M059J (cell line): ENCODE data around the gene HADHB. TPM values are rescaled to one million over a fixed set of nuclear protein-coding genes. Genes with fewer than 3 reads are reported as not detected.

Experiments
- DNase-seq: peaks from one replicate; pipeline ENCODE4 v3.0.0-alpha.2; 2012; ENCODE audit warnings: low read depth
- total RNA-seq: library from RNA; depleted of rRNA; stranded (reverse); fragments of >200 nt; shearing (Covaris generic); gene quantifications from 2 replicates; pipeline ENCODE4 v1.2.3, GENCODE V29; 2014; rRNA removed

The HADHB gene
- total RNA-seq = 55.6 and 83.1 TPM in 2 replicates

- peak; percentile 89 for DNase-seq
Observed at GRCh38 chr2:26244309-26245230, at the start of gene HADHB, which contains the start of gene HADHA. TSS of gene HADHB (plus strand) at chr2:26244939. CDS start at chr2:26254255, 9,316 bp downstream. TSS of gene HADHA (minus strand) at chr2:26244632. CDS start at chr2:26244596, 36 bp downstream.

GRCh38 chr2:26195040-26195984 lies 49.4 kb upstream of the HADHB start:
- no peak for DNase-seq

GRCh38 chr2:26196683-26197418 lies 47.9 kb upstream of the HADHB start:
- DNase-seq = peak; percentile 15

GRCh38 chr2:26197516-26197915 lies 47.2 kb upstream of the HADHB start:
- DNase-seq = no peak

- DNase-seq = no peak
Observed at GRCh38 chr2:26202981-26203490, 41.7 kb upstream of the HADHB start.

GRCh38 chr2:26203906-26204305 lies 40.8 kb upstream of the HADHB start:
- DNase-seq = no peak

GRCh38 chr2:26212011-26212410 lies 32.7 kb upstream of the HADHB start:
- DNase-seq = no peak

GRCh38 chr2:26214759-26215158 lies 30.0 kb upstream of the HADHB start:
- DNase-seq = no peak

- no peak for DNase-seq
Observed at GRCh38 chr2:26215833-26216232, 28.9 kb upstream of the HADHB start.

- no peak for DNase-seq
Observed at GRCh38 chr2:26216587-26216986, 28.2 kb upstream of the HADHB start.

GRCh38 chr2:26217720-26218119 lies 27.0 kb upstream of the HADHB start:
- DNase-seq = no peak

GRCh38 chr2:26223018-26223417 lies 21.7 kb upstream of the HADHB start:
- DNase-seq = no peak

- no peak for DNase-seq
Observed at GRCh38 chr2:26224095-26224494, 20.6 kb upstream of the HADHB start.

GRCh38 chr2:26229595-26229994 lies 15.1 kb upstream of the HADHB start:
- no peak for DNase-seq

- no peak for DNase-seq
Observed at GRCh38 chr2:26230806-26231205, 13.9 kb upstream of the HADHB start.

- no peak for DNase-seq
Observed at GRCh38 chr2:26235089-26235488, 9.7 kb upstream of the HADHB start.

- no peak for DNase-seq
Observed at GRCh38 chr2:26237868-26238267, 6.9 kb upstream of the HADHB start.

GRCh38 chr2:26238311-26238958 lies 6.3 kb upstream of the HADHB start:
- peak; percentile 15 for DNase-seq

- DNase-seq = no peak
Observed at GRCh38 chr2:26241928-26242436, 2.8 kb upstream of the HADHB start.

GRCh38 chr2:26243470-26244308 lies 1.1 kb upstream of the HADHB start:
- peak; percentile 22 for DNase-seq
